HepG2 (cell line): Measurements from ENCODE around the gene GNAI2. TPM values are rescaled to one million over a fixed set of nuclear protein-coding genes. Genes with fewer than 3 reads are reported as not detected.

Experiments used
- HIC2 ChIP-seq: sonication (generic); formaldehyde crosslinking; IDR thresholded peaks from 2 replicates; pipeline ENCODE4 v1.9.0; 2022; ENCODE audit warnings: low read depth, missing genetic modification reagents
- HMGXB4 ChIP-seq, 2 experiments: sonication (generic) in 1 of 2; formaldehyde crosslinking in 1 of 2; IDR thresholded peaks; 2 replicates each; pipeline versions ENCODE4 v1.4.0 to v1.6.1; 2018 to 2020; ENCODE audit warnings: missing genetic modification reagents in 2 of 2, borderline replicate concordance in 1 of 2, low read depth in 1 of 2, mild to moderate bottlenecking in 1 of 2, missing biosample characterization in 1 of 2
- HNF1A ChIP-seq, 2 experiments: sonication (generic) in 1 of 2; formaldehyde crosslinking in 1 of 2; IDR thresholded peaks; 2 replicates each; pipeline versions ENCODE4 v1.4.0 to v1.6.1; 2016 to 2020; ENCODE audit warnings: borderline replicate concordance in 1 of 2, low read depth in 1 of 2, mild to moderate bottlenecking in 1 of 2, missing genetic modification reagents in 1 of 2
- HOMEZ ChIP-seq: IDR thresholded peaks from 2 replicates; pipeline ENCODE4 v1.6.1; 2016; ENCODE audit warnings: low read depth
- ZFP62 ChIP-seq: sonication (generic); formaldehyde crosslinking; IDR thresholded peaks from 2 replicates; pipeline ENCODE4 v1.4.0; 2020; ENCODE audit warnings: missing genetic modification reagents
- ZNF558 ChIP-seq: sonication (generic); formaldehyde crosslinking; IDR thresholded peaks from 2 replicates; pipeline ENCODE4 v1.9.0; 2022; ENCODE audit warnings: mild to moderate bottlenecking, missing genetic modification reagents, borderline replicate concordance
- ZNF639 ChIP-seq: conservative IDR thresholded peaks from 2 replicates; pipeline ENCODE4 v1.6.1; 2018; ENCODE audit warnings: missing genetic modification reagents
- ZNF770 ChIP-seq: sonication (generic); formaldehyde crosslinking; IDR thresholded peaks from 2 replicates; pipeline ENCODE4 v1.5.0; 2020; ENCODE audit warnings: mild to moderate bottlenecking, missing genetic modification reagents
- polyA plus RNA-seq, 8 experiments: library from polyadenylated mRNA; depleted of rRNA in 3 of 8; stranded (reverse) in 7 of 8; unstranded in 1 of 8; fragments of >200 nt; fragmentation: Illumina TruSeq in 4 of 8; extraction: Trizol in 4 of 8; gene quantifications; 2 replicates each; pipeline versions ENCODE4 v1.2.1 to v1.2.3, GENCODE V29; 2011 to 2016; ENCODE audit warnings: low read depth in 4 of 8, missing spikeins in 1 of 8, mixed read lengths in 1 of 8; ENCODE audit not compliant: insufficient read depth in 1 of 8
- total RNA-seq, 5 experiments: library from RNA; depleted of rRNA; stranded (reverse); fragments of >200 nt; fragmentation: Illumina TruSeq; extraction: Trizol; gene quantifications; 2 replicates each; pipeline ENCODE4 v1.2.3, GENCODE V29; 2016; ENCODE audit warnings: low read depth in 1 of 5

GNAI2 gene
- total and polyA plus RNA-seq, 2 of the 13 experiments (the other 11 are each of a cell fraction or from before 2014, with no cell fraction given): 51.1 to 66.2 TPM

GRCh38 chr3:50205413-50206276, 30.4 kb upstream of the GNAI2 start (continued):
- TF ChIP-seq HMGXB4 (CRISPR knock-in tag; IDR thresholded peaks at IDR 0.05; ENCODE audit: borderline replicate concordance in 1 of 2, low read depth in 1 of 2): peak in 1 of 2 experiments; percentile 60; a peak in 1 of 4 replicates
- no peak for TF ChIP-seq HIC2 (CRISPR knock-in tag)
- no peak for TF ChIP-seq HOMEZ
- TF ChIP-seq ZFP62 (CRISPR knock-in tag): no peak
- no peak for TF ChIP-seq HNF1A (IDR thresholded peaks at IDR 0.05; ENCODE audit: low read depth)
- no peak for TF ChIP-seq HNF1A (CRISPR knock-in tag; IDR thresholded peaks at IDR 0.05; ENCODE audit: borderline replicate concordance)
- no peak for TF ChIP-seq ZNF558 (CRISPR knock-in tag)
- no peak for TF ChIP-seq ZNF639
- TF ChIP-seq ZNF770: no peak
